Fibroblast of lung (primary cell): ENCODE measurements around the gene LRRC26. TPM values are rescaled to one million over a fixed set of nuclear protein-coding genes. Genes with fewer than 3 reads are reported as not detected.

ENCODE experiments used
- DNase-seq, 2 donors: peaks; one replicate each; pipeline versions ENCODE4 v3.0.0 to v3.0.0-alpha.2; 2010; ENCODE audit warnings: low read depth in 2 of 2
- H2AFZ ChIP-seq: 2 replicates; pipeline ENCODE4 v1.5.1; 2012; ENCODE audit warnings: low read length, control low read depth, inconsistent platforms
- H3K27ac ChIP-seq: 2 replicates; pipeline ENCODE4 v1.5.1; 2011; ENCODE audit warnings: low read length, control low read depth; ENCODE audit not compliant: insufficient read depth
- H3K27me3 ChIP-seq: 2 replicates; pipeline ENCODE4 v1.5.1; 2011; ENCODE audit warnings: mild to moderate bottlenecking, low read length; ENCODE audit not compliant: control insufficient read depth, insufficient read depth
- H3K36me3 ChIP-seq: 2 replicates; pipeline ENCODE4 v1.5.1; 2011; ENCODE audit warnings: low read length; ENCODE audit not compliant: control insufficient read depth, insufficient read depth
- H3K4me1 ChIP-seq: 2 replicates; pipeline ENCODE4 v1.5.1; 2011; ENCODE audit warnings: low read length; ENCODE audit not compliant: control insufficient read depth, insufficient read depth; ENCODE audit errors: extremely low read depth
- H3K4me2 ChIP-seq: 2 replicates; pipeline ENCODE4 v1.5.1; 2011; ENCODE audit warnings: low read length, control low read depth; ENCODE audit not compliant: insufficient read depth; ENCODE audit errors: extremely low read depth
- H3K4me3 ChIP-seq, 4 experiments: fragments of 200-600 bp in 1 of 4; sonication (generic) in 1 of 4; replicated peaks in 1 of 4; 2 replicates each; pipeline ENCODE4 v1.5.1; 2011 to 2016; ENCODE audit warnings: low read length in 4 of 4, low read depth in 3 of 4, mild to moderate bottlenecking in 3 of 4, control low read depth in 2 of 4, inconsistent platforms in 1 of 4, mixed read lengths in 1 of 4; ENCODE audit not compliant: insufficient read depth in 1 of 4; ENCODE audit errors: control extremely low read depth in 1 of 4
- H3K79me2 ChIP-seq: 2 replicates; pipeline ENCODE4 v1.5.1; 2012; ENCODE audit warnings: mild to moderate bottlenecking, low read length, inconsistent platforms; ENCODE audit not compliant: control insufficient read depth, insufficient read depth
- H3K9ac ChIP-seq: 2 replicates; pipeline ENCODE4 v1.5.1; 2011; ENCODE audit warnings: mild to moderate bottlenecking, low read length, control low read depth; ENCODE audit not compliant: insufficient read depth
- H3K9me3 ChIP-seq: 2 replicates; pipeline ENCODE4 v1.5.1; 2012; ENCODE audit warnings: low read depth, low read length; ENCODE audit not compliant: control insufficient read depth, insufficient read depth
- H4K20me1 ChIP-seq: 2 replicates; pipeline ENCODE4 v1.5.1; 2011; ENCODE audit warnings: low read length; ENCODE audit not compliant: control insufficient read depth, insufficient read depth; ENCODE audit errors: extremely low read depth
- EZH2 ChIP-seq: IDR thresholded peaks from 2 replicates; pipeline ENCODE4 v1.5.1; 2012; ENCODE audit warnings: low read length, control low read depth, mild to moderate bottlenecking; ENCODE audit errors: missing control alignments
- polyA plus RNA-seq, 2 donors: library from polyadenylated mRNA; depleted of rRNA in 1 of 2; stranded (reverse) in 1 of 2; unstranded in 1 of 2; fragments of >200 nt; gene quantifications; 2 replicates each; pipeline ENCODE4 v1.2.1, GENCODE V29; 2011 to 2012; ENCODE audit warnings: missing spikeins in 1 of 2
- total RNA-seq: library from RNA; depleted of rRNA; stranded (reverse); fragments of >200 nt; gene quantifications from 2 replicates; pipeline ENCODE4 v1.2.1, GENCODE V29; 2014
- TF ChIP-seq, protein P1 (sequence below), 2 donors: IDR thresholded peaks in 1 of 2; conservative IDR thresholded peaks in 1 of 2; 1 replicate in 1 of 2; 2 replicates in 1 of 2; pipeline ENCODE4 v1.5.1; 2011 to 2012; ENCODE audit warnings: low read length in 2 of 2, control low read depth in 1 of 2, inconsistent platforms in 1 of 2, low read depth in 1 of 2, mild to moderate bottlenecking in 1 of 2

Gene LRRC26
- total and polyA plus RNA-seq, 2 donors (not counting 1 experiment from before 2014, with no cell fraction given) = not detected

DNA sequence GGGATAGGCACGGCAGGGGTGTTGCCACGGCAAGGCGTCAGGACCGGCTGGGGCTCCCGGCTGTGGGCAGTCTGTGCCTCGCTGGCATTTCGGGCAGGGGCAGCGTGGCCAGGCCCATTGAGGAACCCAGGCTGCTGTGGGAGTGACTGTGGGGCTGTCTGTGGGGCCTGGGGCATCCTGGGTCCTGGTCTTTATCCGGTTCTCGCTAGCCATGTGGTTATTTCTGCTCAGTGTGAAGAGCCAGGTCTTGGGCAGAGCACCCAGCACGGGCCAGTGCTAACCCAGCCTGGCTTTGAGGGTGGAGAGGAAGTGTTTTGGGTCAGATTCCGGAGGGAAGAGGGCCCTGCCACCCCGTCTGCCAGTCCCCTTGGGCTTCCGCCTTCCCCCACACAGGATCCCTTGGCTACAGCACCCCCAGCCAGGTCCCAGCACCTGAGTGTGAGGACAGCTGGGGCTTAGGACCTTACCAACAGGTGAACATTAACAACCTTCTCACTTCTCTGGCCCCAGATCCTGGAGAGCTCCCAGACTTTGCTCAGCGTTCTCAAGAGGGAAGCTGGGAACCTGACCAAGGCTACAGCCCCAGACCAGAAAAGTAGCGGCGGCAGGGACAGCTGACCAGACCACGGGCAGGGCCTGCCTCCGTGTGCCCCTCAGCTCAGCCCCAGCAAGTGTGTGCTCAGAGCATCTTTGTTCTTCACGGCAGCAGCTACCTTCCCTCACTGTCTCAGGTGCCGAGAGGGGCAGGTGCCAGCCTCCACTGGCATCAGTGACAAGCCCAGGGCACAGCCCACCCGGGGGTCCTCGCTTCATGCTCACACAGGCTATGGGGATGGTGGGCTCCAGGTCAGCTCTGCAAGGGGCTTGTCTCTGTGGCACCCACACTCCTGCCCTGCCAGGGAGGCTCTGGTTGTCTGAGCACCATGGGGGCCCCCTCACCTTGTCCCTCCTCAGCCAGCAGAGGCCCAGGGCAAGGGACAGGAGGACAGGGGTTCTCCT lies 19.7 kb upstream of the LRRC26 start:
- Histone ChIP-seq H2AFZ (no peak overlapping the region), H3K79me2 (peaks cover 36% of the 10 kb centered on the region)
- no peak for DNase-seq

DNA sequence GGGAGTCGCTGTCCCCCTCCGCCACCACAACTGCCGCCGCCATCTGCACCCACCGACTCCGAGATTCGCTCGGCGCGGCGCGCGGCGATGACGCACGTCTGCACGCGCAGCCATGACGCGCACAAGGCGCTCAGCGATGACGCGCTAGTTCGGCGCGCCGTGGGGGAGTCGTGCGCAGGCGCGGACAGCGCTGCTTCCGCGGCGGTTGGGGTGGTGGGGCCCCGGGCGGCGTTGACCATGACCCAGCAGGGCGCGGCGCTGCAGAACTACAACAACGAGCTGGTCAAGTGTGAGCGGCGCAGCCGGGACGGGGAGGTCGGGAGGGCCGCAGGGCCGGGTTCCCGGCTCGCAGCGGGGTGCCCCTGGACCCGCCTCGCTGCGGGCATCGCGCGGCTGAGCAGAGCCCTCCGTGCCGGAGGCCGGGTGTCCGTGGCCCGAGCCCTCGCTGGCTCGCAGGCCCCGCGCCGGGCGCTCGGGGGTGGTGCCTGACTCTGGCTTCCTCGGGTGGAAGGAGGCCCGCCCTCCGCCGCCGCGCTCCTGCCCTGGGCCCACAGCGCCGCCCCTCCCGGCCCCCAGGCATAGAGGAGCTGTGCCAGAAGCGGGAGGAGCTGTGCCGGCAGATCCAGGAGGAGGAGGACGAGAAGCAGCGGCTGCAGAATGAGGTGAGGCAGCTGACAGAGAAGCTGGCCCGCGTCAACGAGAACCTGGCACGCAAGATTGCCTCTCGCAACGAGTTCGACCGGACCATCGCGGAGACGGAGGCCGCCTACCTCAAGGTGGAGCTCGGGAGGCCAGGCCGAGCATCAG lies 18.8 kb upstream of the LRRC26 start, which contains the start of the genes ANAPC2 and SSNA1:
TSS of gene ANAPC2 (minus strand) at position 71 of the 807 bp plus-strand sequence. CDS start at position 43, 28 bp downstream.
TSS of gene SSNA1 (plus strand) at position 187 of the 807 bp plus-strand sequence. CDS start at position 238, 51 bp downstream.
- H3K4me3 ChIP-seq = peak within 1 kb of the TSS; percentile 77 to 97 (median 96)
- DNase-seq = peak; percentile 87 to 95
- H3K4me1 ChIP-seq = peaks cover 19% of the 10 kb centered on the region
- H3K79me2 ChIP-seq = peaks cover 36% of the 10 kb centered on the region
- H3K9me3 ChIP-seq = no peaks in the 10 kb centered on the region
- H4K20me1 ChIP-seq = no peaks in the 10 kb centered on the region
- peaks cover 26% of the 10 kb centered on the region for H3K36me3 ChIP-seq
- H2AFZ ChIP-seq = peak within 1 kb of the TSS; percentile 55
- peak within 1 kb of the TSS; percentile 92 for H3K4me2 ChIP-seq
- peak within 1 kb of the TSS; percentile 92 for H3K27ac ChIP-seq
- H3K9ac ChIP-seq = peak within 1 kb of the TSS; percentile 93
- no peaks in the 10 kb centered on the region for H3K27me3 ChIP-seq
- TF ChIP-seq EZH2 = no peak
- TF ChIP-seq, protein P1, sequence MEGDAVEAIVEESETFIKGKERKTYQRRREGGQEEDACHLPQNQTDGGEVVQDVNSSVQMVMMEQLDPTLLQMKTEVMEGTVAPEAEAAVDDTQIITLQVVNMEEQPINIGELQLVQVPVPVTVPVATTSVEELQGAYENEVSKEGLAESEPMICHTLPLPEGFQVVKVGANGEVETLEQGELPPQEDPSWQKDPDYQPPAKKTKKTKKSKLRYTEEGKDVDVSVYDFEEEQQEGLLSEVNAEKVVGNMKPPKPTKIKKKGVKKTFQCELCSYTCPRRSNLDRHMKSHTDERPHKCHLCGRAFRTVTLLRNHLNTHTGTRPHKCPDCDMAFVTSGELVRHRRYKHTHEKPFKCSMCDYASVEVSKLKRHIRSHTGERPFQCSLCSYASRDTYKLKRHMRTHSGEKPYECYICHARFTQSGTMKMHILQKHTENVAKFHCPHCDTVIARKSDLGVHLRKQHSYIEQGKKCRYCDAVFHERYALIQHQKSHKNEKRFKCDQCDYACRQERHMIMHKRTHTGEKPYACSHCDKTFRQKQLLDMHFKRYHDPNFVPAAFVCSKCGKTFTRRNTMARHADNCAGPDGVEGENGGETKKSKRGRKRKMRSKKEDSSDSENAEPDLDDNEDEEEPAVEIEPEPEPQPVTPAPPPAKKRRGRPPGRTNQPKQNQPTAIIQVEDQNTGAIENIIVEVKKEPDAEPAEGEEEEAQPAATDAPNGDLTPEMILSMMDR (conservative IDR thresholded peaks at IDR 0.05 in 1 of 2, IDR thresholded peaks at IDR 0.05 in 1 of 2; ENCODE audit: low read depth in 1 of 2, low read length in 2 of 2) = peak; percentile 49 to 50

More for the DNA sequence above, 19.7 kb upstream of the LRRC26 start:
- Histone ChIP-seq H3K4me2 (peak overlapping the region; percentile 92), H4K20me1 (no peaks in the 10 kb centered on the region), H3K27me3 (no peaks in the 10 kb centered on the region), H3K4me3 (peak overlapping the region; percentile 77 to 97 (median 96)), H3K27ac (peak overlapping the region; percentile 92), H3K9me3 (no peaks in the 10 kb centered on the region), H3K9ac (peak overlapping the region; percentile 93), H3K36me3 (peaks cover 21% of the 10 kb centered on the region), H3K4me1 (peaks cover 19% of the 10 kb centered on the region)
- no peak for TF ChIP-seq EZH2
- TF ChIP-seq, protein P1 (conservative IDR thresholded peaks at IDR 0.05 in 1 of 2, IDR thresholded peaks at IDR 0.05 in 1 of 2; ENCODE audit: low read depth in 1 of 2, low read length in 2 of 2) = no peak
